PC-3 (cell line): ENCODE results near the gene SMAD3.

Experiments
- EZH2 ChIP-seq: fragments of 300-600 bp; sonication (generic); IDR thresholded peaks from one replicate; pipeline ENCODE4 v1.6.1; 2017; ENCODE audit warnings: antibody characterized with exemption, mild to moderate bottlenecking, low read length; ENCODE audit not compliant: unreplicated experiment
- TF ChIP-seq, protein P1 (sequence below): fragments of 300-600 bp; sonication (generic); conservative IDR thresholded peaks from 2 replicates; pipeline ENCODE4 v1.5.1; 2017; ENCODE audit warnings: antibody characterized with exemption, low read depth, mild to moderate bottlenecking, low read length

GRCh38 chr15:67201136-67201535, 135.7 kb downstream of the SMAD3 start:
- TF ChIP-seq, protein P1, sequence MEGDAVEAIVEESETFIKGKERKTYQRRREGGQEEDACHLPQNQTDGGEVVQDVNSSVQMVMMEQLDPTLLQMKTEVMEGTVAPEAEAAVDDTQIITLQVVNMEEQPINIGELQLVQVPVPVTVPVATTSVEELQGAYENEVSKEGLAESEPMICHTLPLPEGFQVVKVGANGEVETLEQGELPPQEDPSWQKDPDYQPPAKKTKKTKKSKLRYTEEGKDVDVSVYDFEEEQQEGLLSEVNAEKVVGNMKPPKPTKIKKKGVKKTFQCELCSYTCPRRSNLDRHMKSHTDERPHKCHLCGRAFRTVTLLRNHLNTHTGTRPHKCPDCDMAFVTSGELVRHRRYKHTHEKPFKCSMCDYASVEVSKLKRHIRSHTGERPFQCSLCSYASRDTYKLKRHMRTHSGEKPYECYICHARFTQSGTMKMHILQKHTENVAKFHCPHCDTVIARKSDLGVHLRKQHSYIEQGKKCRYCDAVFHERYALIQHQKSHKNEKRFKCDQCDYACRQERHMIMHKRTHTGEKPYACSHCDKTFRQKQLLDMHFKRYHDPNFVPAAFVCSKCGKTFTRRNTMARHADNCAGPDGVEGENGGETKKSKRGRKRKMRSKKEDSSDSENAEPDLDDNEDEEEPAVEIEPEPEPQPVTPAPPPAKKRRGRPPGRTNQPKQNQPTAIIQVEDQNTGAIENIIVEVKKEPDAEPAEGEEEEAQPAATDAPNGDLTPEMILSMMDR: no peak
- no peak for TF ChIP-seq EZH2
